Smooth muscle cell (in vitro differentiated cells): ENCODE results near the gene MOBP. TPM values are rescaled to one million over a fixed set of nuclear protein-coding genes. Genes with fewer than 3 reads are reported as not detected.

Experiments
- DNase-seq: peaks from one replicate; lab custom pipeline; 2025; ENCODE audit not compliant: unreplicated experiment; lab: John Stamatoyannopoulos, UW
- H2AFZ ChIP-seq: fragments of 200-600 bp; sonication (generic); 2 replicates; pipeline ENCODE4 v1.6.0; 2016; ENCODE audit warnings: antibody characterized with exemption, low read depth, mild to moderate bottlenecking
- H3F3A ChIP-seq: fragments of 200-600 bp; sonication (generic); 2 replicates; pipeline ENCODE4 v1.6.0; 2017; ENCODE audit warnings: antibody characterized with exemption, low read depth
- H3K27ac ChIP-seq: fragments of 200-600 bp; sonication (generic); 2 replicates; pipeline ENCODE4 v1.5.1; 2016; ENCODE audit warnings: low read depth, mild to moderate bottlenecking
- H3K27me3 ChIP-seq: fragments of 200-600 bp; sonication (generic); 2 replicates; pipeline ENCODE4 v1.6.1; 2016; ENCODE audit warnings: low read depth, mild to moderate bottlenecking
- H3K36me3 ChIP-seq: fragments of 200-600 bp; sonication (generic); 2 replicates; pipeline ENCODE4 v1.5.1; 2016; ENCODE audit warnings: low read depth
- H3K4me1 ChIP-seq: fragments of 200-600 bp; sonication (generic); 2 replicates; pipeline ENCODE4 v1.5.1; 2016; ENCODE audit warnings: low read depth
- H3K4me2 ChIP-seq: fragments of 200-600 bp; sonication (generic); 2 replicates; pipeline ENCODE4 v1.6.0; 2016; ENCODE audit warnings: mild to moderate bottlenecking
- H3K4me3 ChIP-seq: fragments of 200-600 bp; sonication (generic); 2 replicates; pipeline ENCODE4 v1.5.1; 2016; ENCODE audit warnings: mild to moderate bottlenecking
- H3K79me2 ChIP-seq: fragments of 200-600 bp; sonication (generic); 2 replicates; pipeline ENCODE4 v1.6.0; 2016; ENCODE audit warnings: low read depth, mild to moderate bottlenecking
- H3K9ac ChIP-seq: fragments of 200-600 bp; sonication (generic); 2 replicates; pipeline ENCODE4 v1.6.0; 2016; ENCODE audit warnings: low read depth
- H3K9me3 ChIP-seq: fragments of 200-600 bp; sonication (generic); replicated peaks from 2 replicates; pipeline ENCODE4 v1.5.1; 2016; ENCODE audit warnings: low read depth
- H4K20me1 ChIP-seq: fragments of 200-600 bp; sonication (generic); 2 replicates; pipeline ENCODE4 v1.6.0; 2016; ENCODE audit warnings: low read depth
- CTCF ChIP-seq: fragments of 200-600 bp; sonication (generic); IDR thresholded peaks from 2 replicates; pipeline ENCODE4 v1.5.1; 2017; ENCODE audit warnings: borderline replicate concordance, mild to moderate bottlenecking, antibody characterized with exemption; ENCODE audit not compliant: insufficient read depth, poor library complexity, severe bottlenecking
- WGBS: methylation state at CpG from one replicate; pipeline ENCODE4 v1.1.7; 2016; ENCODE audit warnings: low lambda C conversion rate; 5-methylcytosine and 5-hydroxymethylcytosine counted together
- polyA plus RNA-seq: library from polyadenylated mRNA; unstranded; fragments of >200 nt; fragmentation: Nextera tagmentation; extraction: Ambion mirVana; gene quantifications from 2 replicates; pipeline ENCODE4 v1.2.1, GENCODE V29; 2016
- total RNA-seq: library from RNA; depleted of rRNA; stranded (reverse); fragments of >200 nt; gene quantifications from 2 replicates; pipeline ENCODE4 v1.2.3, GENCODE V29; 2014

The MOBP gene
- total and polyA plus RNA-seq, 2 experiments from 2014 or later, result not detected

- no peak for DNase-seq
These were observed 21.6 kb upstream of the MOBP start for GRCh38 chr3:39445927-39446326.

DNA sequence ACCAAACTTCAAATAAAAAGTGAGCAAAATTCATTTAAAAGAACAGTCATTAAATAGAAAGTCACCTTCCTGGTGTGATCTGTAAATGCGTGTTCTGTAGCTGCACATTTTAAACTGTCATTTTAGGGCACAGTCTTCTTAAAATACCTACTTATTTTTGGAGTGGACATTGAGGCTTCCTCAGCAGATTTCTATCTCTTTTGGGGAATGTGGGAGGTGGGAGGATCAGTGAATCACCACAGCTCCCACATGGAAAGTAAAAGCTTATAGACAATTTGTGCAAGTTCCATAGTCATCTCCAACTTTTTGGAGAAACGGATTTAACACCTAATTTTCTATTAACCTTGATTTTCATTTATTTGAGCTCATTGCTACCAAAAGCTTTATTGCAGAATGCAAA lies 21.0 kb upstream of the MOBP start:
- Histone ChIP-seq H4K20me1 (no peaks in the 10 kb centered on the region), H2AFZ (no peak overlapping the region), H3K9ac (no peak overlapping the region), H3K4me1 (no peaks in the 10 kb centered on the region), H3K4me3 (no peak overlapping the region), H3K36me3 (no peaks in the 10 kb centered on the region), H3K79me2 (no peaks in the 10 kb centered on the region), H3K27ac (no peak overlapping the region), H3K4me2 (no peak overlapping the region), H3K9me3 (no peaks in the 10 kb centered on the region), H3K27me3 (no peaks in the 10 kb centered on the region), H3F3A (no peaks in the 10 kb centered on the region)
- no peak for DNase-seq
- TF ChIP-seq CTCF, result no peak
- 76% methylated on average over 2 of the region's 2 CpGs for WGBS

More at GRCh38 chr3:39445927-39446326, 21.6 kb upstream of the MOBP start:
- no peak overlapping the region for H2AFZ ChIP-seq
- no peaks in the 10 kb centered on the region for H4K20me1 ChIP-seq
- no peaks in the 10 kb centered on the region for H3F3A ChIP-seq
- WGBS, result 82% methylated on average over 2 of the region's 2 CpGs
- no peaks in the 10 kb centered on the region for H3K4me1 ChIP-seq
- H3K27me3 ChIP-seq, result no peaks in the 10 kb centered on the region
- H3K36me3 ChIP-seq, result no peaks in the 10 kb centered on the region
- H3K9me3 ChIP-seq, result no peaks in the 10 kb centered on the region
- H3K79me2 ChIP-seq, result no peaks in the 10 kb centered on the region
- H3K27ac ChIP-seq, result no peak overlapping the region
- H3K9ac ChIP-seq, result no peak overlapping the region
- H3K4me2 ChIP-seq, result no peak overlapping the region
- no peak overlapping the region for H3K4me3 ChIP-seq
- TF ChIP-seq CTCF, result no peak

DNA sequence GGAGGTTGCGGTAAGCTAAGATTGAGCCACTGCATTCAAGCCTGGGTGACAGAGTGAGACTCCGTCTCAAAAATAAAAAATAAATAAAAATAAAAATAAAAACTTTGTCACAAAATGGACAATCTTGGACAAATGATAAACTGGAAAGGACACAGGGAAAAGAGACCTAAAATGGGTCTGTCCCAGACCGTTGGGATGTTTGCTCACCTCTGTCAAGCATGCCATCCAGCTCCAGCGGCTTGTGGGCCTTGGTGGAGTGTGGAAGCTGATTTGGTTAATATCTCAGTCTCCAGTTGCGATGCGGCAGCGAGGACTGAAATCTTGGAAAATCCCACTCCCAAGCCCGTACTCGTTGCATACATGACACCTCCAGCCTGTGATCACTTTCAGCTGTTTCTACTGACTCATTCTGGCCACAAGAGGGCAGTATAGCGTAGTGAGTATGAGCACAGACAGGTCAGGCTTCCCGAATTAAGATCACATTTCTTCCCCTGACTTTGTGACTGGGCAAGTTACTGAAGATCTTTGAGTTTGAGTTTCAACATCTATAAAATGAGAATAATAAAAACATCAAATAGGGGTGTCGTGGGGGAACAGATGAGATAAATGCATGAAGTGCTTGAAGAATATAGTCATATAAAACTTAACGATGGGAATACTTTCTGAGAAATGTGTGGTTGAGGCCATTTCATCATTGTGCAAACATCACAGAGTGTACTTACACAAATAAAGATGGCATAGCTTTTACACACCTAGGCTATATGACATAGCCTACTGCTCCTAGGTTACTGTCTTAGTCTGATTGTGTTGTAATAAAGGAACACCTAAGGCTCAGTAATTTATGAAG lies 19.6 kb upstream of the MOBP start:
- no peak overlapping the region for H3K27ac ChIP-seq
- no peaks in the 10 kb centered on the region for H4K20me1 ChIP-seq
- H3K4me1 ChIP-seq, result no peaks in the 10 kb centered on the region
- H3K4me3 ChIP-seq, result no peak overlapping the region
- no peaks in the 10 kb centered on the region for H3K9me3 ChIP-seq
- WGBS, result 27% methylated on average over 13 of the region's 13 CpGs
- no peaks in the 10 kb centered on the region for H3K36me3 ChIP-seq
- H3K27me3 ChIP-seq, result no peaks in the 10 kb centered on the region
- no peak overlapping the region for H2AFZ ChIP-seq
- peak; percentile 12 for DNase-seq
- no peak overlapping the region for H3K9ac ChIP-seq
- H3F3A ChIP-seq, result no peaks in the 10 kb centered on the region
- peak; percentile 85 for TF ChIP-seq CTCF
- H3K79me2 ChIP-seq, result no peaks in the 10 kb centered on the region
- no peak overlapping the region for H3K4me2 ChIP-seq
